ENCODE results near the gene FAU. TPM values are rescaled to one million over a fixed set of nuclear protein-coding genes. Genes with fewer than 3 reads are reported as not detected.
A peak's percentile ranks its signal among the peaks of the same experiment; 100 is the strongest.

FAU gene
- total RNA-seq, 3 donors from 2014 or later (not counting 1 experiment from before 2014, with no cell fraction given), result 724 to 977 (median 968) TPM

DNA sequence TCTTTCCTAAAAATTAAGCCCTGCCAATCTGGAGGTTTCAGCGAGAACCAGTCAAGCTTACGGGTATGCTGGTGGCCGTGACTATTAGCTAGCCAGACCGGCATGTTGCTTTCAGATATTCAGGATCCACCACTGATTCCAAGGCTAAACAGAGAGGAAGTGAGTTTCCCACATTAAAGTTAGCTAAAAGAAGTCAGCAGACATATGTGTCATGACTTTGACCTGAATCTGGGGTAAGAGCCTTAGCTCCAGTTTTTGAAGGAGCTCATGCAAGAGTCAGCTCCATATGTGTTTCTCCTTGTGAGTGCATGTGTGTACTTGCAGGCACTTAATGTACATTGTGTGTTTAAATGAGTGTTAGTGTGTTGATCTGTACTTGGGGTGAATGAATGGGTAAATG is 36.5 kb downstream of the FAU start:
- DNase-seq (no peak), ATAC-seq (no peak)
- 95% methylated on average over 4 of the region's 4 CpGs for WGBS (ENCODE audit: insufficient coverage)
- Histone ChIP-seq H3K4me3 (ENCODE audit: low read length) (no peak overlapping the region), H3K9me3 (ENCODE audit: control insufficient read depth, insufficient read depth, low read length) (no peaks in the 10 kb centered on the region), H3K36me3 (ENCODE audit: control insufficient read depth, insufficient read depth, low read length) (peaks cover 36% of the 10 kb centered on the region), H3K27ac (ENCODE audit: low read length) (no peak overlapping the region), H3K4me1 (ENCODE audit: control insufficient read depth, insufficient read depth, low read length) (peaks cover 16% of the 10 kb centered on the region), H3K27me3 (ENCODE audit: control insufficient read depth, insufficient read depth, low read length) (no peaks in the 10 kb centered on the region)
- H3K4me3 Mint-ChIP-seq, result peak overlapping the region; percentile 94
- intact Hi-C loops (cut with micrococcal nuclease), result loop anchor here (10.0 kb wide), 1 partner anchor 1259 kb away; the partner anchor contains the start of genes B4GAT1 and BRMS1
- H3K4me1 Mint-ChIP-seq, result peaks cover 27 to 31% of the 10 kb centered on the region in 2 donors
- H3K27ac Mint-ChIP-seq, result peak overlapping the region; percentile 98 to 100
- no peaks in the 10 kb centered on the region for H3K27me3 Mint-ChIP-seq (ENCODE audit: low read depth in 2 of 2)
- peaks cover 7% of the 10 kb centered on the region for H3K36me3 Mint-ChIP-seq
- no peaks in the 10 kb centered on the region for H3K9me3 Mint-ChIP-seq
- TF ChIP-seq, protein P1, sequence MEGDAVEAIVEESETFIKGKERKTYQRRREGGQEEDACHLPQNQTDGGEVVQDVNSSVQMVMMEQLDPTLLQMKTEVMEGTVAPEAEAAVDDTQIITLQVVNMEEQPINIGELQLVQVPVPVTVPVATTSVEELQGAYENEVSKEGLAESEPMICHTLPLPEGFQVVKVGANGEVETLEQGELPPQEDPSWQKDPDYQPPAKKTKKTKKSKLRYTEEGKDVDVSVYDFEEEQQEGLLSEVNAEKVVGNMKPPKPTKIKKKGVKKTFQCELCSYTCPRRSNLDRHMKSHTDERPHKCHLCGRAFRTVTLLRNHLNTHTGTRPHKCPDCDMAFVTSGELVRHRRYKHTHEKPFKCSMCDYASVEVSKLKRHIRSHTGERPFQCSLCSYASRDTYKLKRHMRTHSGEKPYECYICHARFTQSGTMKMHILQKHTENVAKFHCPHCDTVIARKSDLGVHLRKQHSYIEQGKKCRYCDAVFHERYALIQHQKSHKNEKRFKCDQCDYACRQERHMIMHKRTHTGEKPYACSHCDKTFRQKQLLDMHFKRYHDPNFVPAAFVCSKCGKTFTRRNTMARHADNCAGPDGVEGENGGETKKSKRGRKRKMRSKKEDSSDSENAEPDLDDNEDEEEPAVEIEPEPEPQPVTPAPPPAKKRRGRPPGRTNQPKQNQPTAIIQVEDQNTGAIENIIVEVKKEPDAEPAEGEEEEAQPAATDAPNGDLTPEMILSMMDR (IDR thresholded peaks at IDR 0.05), result no peak

DNA sequence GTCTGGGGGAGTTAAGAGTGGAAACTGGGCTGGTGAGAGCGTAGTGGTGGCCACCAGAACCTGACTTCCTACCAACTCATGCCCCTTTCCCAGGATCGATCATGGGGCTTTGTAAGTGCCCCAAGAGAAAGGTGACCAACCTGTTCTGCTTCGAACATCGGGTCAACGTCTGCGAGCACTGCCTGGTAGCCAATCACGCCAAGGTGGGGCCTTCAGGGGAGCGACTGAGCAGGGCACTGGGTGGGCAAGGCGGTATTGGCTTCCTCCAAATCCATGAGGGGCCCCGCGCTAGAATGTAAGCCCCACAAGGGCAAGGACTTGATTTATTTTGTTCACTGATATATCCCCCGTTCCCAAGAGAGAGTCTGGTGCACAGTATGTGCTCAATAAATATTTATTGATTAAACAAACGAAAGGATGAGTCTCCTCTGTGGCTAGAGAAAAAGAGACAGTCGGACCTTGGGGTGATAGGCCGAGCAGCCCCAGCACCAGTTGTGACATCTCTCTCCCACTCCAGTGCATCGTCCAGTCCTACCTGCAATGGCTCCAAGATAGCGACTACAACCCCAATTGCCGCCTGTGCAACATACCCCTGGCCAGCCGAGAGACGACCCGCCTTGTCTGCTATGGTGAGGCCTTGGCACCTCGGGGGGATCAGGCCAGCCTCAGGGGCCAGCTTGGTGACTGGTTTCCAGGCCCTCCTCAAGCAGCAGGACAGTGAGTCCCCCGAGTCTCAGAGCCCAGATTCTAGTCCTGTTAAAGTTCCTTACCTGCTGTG is 37.1 kb downstream of the FAU start:
- DNase-seq (no peak), ATAC-seq (peak in 1 of 3 donors; percentile 15)
- Mint-ChIP-seq H3K27ac (peak overlapping the region; percentile 98 to 100), H3K9me3 (no peaks in the 10 kb centered on the region), H3K27me3 (ENCODE audit: low read depth in 2 of 2) (no peaks in the 10 kb centered on the region), H3K36me3 (peaks cover 7% of the 10 kb centered on the region), H3K4me1 (peaks cover 27 to 31% of the 10 kb centered on the region in 2 donors), H3K4me3 (peak overlapping the region; percentile 94)
- peak overlapping the region; percentile 81 for H3K4me3 ChIP-seq (ENCODE audit: low read length)
- peaks cover 16% of the 10 kb centered on the region for H3K4me1 ChIP-seq (ENCODE audit: control insufficient read depth, insufficient read depth, low read length)
- intact Hi-C loops (cut with micrococcal nuclease), result loop anchor here (1.0 to 10.0 kb wide), 4 partner anchors 12 to 1260 kb away; partner anchors contain the start of genes B4GAT1, BRMS1, FAU and MRPL49
- H3K27ac ChIP-seq (ENCODE audit: low read length), result peak overlapping the region; percentile 96
- 54% methylated on average over 23 of the region's 23 CpGs for WGBS (ENCODE audit: insufficient coverage)
- no peaks in the 10 kb centered on the region for H3K9me3 ChIP-seq (ENCODE audit: control insufficient read depth, insufficient read depth, low read length)
- H3K36me3 ChIP-seq (ENCODE audit: control insufficient read depth, insufficient read depth, low read length), result peaks cover 36% of the 10 kb centered on the region
- TF ChIP-seq, protein P1 (IDR thresholded peaks at IDR 0.05), result no peak
- H3K27me3 ChIP-seq (ENCODE audit: control insufficient read depth, insufficient read depth, low read length), result no peaks in the 10 kb centered on the region

DNA sequence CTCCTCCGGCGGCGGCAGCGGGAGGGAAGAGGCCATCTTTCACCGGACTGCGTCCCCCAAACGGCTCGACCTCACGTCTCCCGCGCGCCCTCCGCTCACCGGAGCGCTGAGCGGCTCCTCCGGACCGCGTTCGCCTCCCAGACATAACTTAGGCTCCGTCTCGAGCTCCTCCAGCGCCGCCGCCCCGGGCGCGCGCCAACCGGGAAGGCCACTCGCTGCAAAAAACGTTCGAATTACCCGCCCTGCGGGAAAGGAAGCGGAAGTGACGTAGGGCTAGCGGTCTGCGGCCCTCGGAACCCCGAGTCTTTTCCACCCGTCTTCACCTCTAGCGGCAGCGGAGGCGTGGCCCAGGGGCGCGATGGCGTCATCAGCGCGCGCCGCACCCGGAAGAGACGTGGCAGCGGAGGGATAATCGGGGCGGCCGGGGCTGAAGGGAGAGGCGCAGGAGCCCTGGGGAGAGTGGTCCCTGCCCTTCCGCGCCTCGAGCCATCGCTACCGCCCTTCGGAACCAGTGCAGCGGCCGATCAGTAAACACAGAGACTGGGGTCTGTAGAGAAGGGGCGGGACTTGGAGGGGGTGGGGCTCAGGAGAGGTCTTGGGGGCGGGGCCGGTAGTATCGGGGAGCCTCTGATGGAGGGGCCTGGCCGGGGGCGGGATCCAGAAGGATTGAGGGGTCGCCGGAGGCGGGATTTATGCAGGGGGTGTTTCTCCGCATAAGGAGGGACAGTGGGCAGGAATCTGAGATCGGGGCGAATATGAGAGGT is 37.9 kb downstream of the FAU start, which contains the start of the genes CDCA5 and ZFPL1:
Gene CDCA5, minus strand, starts transcription at position 207 of the 764 bp plus-strand sequence. Its CDS starts 62 bp downstream, at position 145.
Gene ZFPL1, plus strand, starts transcription at position 389 of the 764 bp plus-strand sequence. CDS start 477 bp downstream, outside the sequence.
- H3K9me3 Mint-ChIP-seq, result no peaks in the 10 kb centered on the region
- peak within 1 kb of the TSS; percentile 94 for H3K4me3 Mint-ChIP-seq
- peak; percentile 90 to 93 (median 92) for ATAC-seq
- Histone ChIP-seq H3K4me1 (ENCODE audit: control insufficient read depth, insufficient read depth, low read length) (peaks cover 16% of the 10 kb centered on the region), H3K27ac (ENCODE audit: low read length) (peak within 1 kb of the TSS; percentile 96), H3K36me3 (ENCODE audit: control insufficient read depth, insufficient read depth, low read length) (peaks cover 29% of the 10 kb centered on the region), H3K27me3 (ENCODE audit: control insufficient read depth, insufficient read depth, low read length) (no peaks in the 10 kb centered on the region), H3K9me3 (ENCODE audit: control insufficient read depth, insufficient read depth, low read length) (no peaks in the 10 kb centered on the region), H3K4me3 (ENCODE audit: low read length) (peak within 1 kb of the TSS; percentile 81)
- intact Hi-C loops (cut with micrococcal nuclease), result loop anchor here (1.0 to 10.0 kb wide), 4 partner anchors 12 to 1261 kb away; partner anchors contain the start of genes B4GAT1, BRMS1, FAU and MRPL49
- WGBS (ENCODE audit: insufficient coverage), result under 1% methylated on average over 79 of the region's 79 CpGs
- peaks cover 6% of the 10 kb centered on the region for H3K36me3 Mint-ChIP-seq
- H3K27ac Mint-ChIP-seq, result peak within 1 kb of the TSS; percentile 98 to 100
- H3K27me3 Mint-ChIP-seq (ENCODE audit: low read depth in 2 of 2), result no peaks in the 10 kb centered on the region
- DNase-seq, result peak; percentile 98 to 99
- H3K4me1 Mint-ChIP-seq, result peaks cover 27 to 31% of the 10 kb centered on the region in 2 donors
- TF ChIP-seq, protein P1 (IDR thresholded peaks at IDR 0.05), result no peak
